ENCODE results near the gene STEAP4. TPM values are rescaled to one million over a fixed set of nuclear protein-coding genes. Genes with fewer than 3 reads are reported as not detected.

Gene STEAP4
- total RNA-seq, 4 donors from 2014 or later, result 5.8 to 57.4 (median 22.9) TPM

- Histone ChIP-seq H3K4me3 (no peak overlapping the region), H3K9me3 (no peaks in the 10 kb centered on the region), H3K27me3 (no peaks in the 10 kb centered on the region), H3K4me1 (no peaks in the 10 kb centered on the region), H3K36me3 (no peaks in the 10 kb centered on the region), H3K27ac (no peak overlapping the region)
- intact Hi-C loops (cut with DNase I; ENCODE audit: low total_unique reads), result no loop called here
- DNase-seq, result no peak
- no peak for TF ChIP-seq POLR2A (IDR thresholded peaks at IDR 0.05)
- no peak for TF ChIP-seq CTCF (IDR thresholded peaks at IDR 0.05)
Observed at GRCh38 chr7:88301924-88302323, 4.8 kb downstream of the STEAP4 start.

DNA sequence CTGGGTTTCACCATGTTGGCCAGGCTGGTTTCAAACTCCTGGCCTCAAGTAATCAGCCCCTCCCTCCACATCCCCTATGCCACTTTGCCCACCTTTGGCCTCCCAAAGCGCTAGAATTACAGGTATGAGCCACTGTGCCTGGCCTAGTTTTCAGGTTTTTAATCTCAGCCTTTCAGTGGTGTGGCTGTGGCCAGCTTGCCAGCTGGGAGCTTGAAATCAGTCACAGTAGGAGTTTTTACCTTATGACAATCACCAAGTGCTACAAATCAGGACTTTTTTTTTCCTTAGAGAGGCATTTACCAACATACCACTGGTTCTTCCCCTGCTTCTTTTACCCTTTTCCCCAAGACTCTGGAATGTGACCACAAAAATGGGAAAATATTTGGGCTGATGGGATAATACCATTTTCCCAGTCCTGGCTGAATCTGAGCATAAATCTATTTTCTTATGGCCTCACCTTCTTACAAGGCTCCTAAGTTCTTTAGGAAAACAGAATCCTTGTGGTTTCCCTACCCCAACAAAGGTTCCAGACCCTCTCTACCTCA is 6.2 kb downstream of the STEAP4 start:
- Histone ChIP-seq H3K4me1 (no peaks in the 10 kb centered on the region), H3K27me3 (no peaks in the 10 kb centered on the region), H3K4me3 (no peak overlapping the region), H3K27ac (no peak overlapping the region), H3K9me3 (no peaks in the 10 kb centered on the region), H3K36me3 (no peaks in the 10 kb centered on the region)
- no peak for TF ChIP-seq CTCF (IDR thresholded peaks at IDR 0.05)
- no peak for TF ChIP-seq POLR2A (IDR thresholded peaks at IDR 0.05)
- intact Hi-C loops (cut with DNase I; ENCODE audit: low total_unique reads), result no loop called here
- no peak for DNase-seq

- no peak for DNase-seq
- H3K27me3 ChIP-seq, result no peaks in the 10 kb centered on the region
- H3K36me3 ChIP-seq, result no peaks in the 10 kb centered on the region
- intact Hi-C loops (cut with DNase I; ENCODE audit: low total_unique reads), result no loop called here
- H3K27ac ChIP-seq, result no peak overlapping the region
- H3K4me1 ChIP-seq, result no peaks in the 10 kb centered on the region
- no peaks in the 10 kb centered on the region for H3K9me3 ChIP-seq
- no peak overlapping the region for H3K4me3 ChIP-seq
- no peak for TF ChIP-seq POLR2A (IDR thresholded peaks at IDR 0.05)
- TF ChIP-seq CTCF (IDR thresholded peaks at IDR 0.05), result no peak
Observed at GRCh38 chr7:88299126-88299525, 7.6 kb downstream of the STEAP4 start.

DNA sequence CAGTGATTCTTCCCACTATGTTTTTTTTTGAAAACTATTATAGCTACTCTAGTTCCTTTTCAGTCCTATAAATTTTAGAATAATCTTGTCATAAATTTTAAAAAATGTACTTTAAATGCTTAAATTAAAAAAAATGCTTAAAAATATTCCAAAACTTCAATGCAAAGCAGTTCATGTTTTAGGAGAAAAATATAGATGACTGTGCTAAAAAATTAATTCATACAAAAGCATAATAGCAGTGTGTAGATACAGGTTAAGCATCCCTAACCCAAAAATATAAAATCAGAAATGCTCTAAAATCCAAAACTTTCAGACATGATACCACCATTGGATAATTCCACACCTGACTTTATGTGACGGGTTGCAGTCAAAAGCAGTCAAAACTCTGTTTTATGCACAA is 12.8 kb downstream of the STEAP4 start:
- no peak for DNase-seq
- H3K9me3 ChIP-seq, result no peaks in the 10 kb centered on the region
- no peaks in the 10 kb centered on the region for H3K36me3 ChIP-seq
- H3K4me1 ChIP-seq, result no peaks in the 10 kb centered on the region
- no peak overlapping the region for H3K27ac ChIP-seq
- TF ChIP-seq CTCF (IDR thresholded peaks at IDR 0.05) (no peak), POLR2A (IDR thresholded peaks at IDR 0.05) (no peak)
- intact Hi-C loops (cut with DNase I; ENCODE audit: low total_unique reads), result no loop called here
- H3K4me3 ChIP-seq, result no peak overlapping the region
- H3K27me3 ChIP-seq, result no peaks in the 10 kb centered on the region

DNA sequence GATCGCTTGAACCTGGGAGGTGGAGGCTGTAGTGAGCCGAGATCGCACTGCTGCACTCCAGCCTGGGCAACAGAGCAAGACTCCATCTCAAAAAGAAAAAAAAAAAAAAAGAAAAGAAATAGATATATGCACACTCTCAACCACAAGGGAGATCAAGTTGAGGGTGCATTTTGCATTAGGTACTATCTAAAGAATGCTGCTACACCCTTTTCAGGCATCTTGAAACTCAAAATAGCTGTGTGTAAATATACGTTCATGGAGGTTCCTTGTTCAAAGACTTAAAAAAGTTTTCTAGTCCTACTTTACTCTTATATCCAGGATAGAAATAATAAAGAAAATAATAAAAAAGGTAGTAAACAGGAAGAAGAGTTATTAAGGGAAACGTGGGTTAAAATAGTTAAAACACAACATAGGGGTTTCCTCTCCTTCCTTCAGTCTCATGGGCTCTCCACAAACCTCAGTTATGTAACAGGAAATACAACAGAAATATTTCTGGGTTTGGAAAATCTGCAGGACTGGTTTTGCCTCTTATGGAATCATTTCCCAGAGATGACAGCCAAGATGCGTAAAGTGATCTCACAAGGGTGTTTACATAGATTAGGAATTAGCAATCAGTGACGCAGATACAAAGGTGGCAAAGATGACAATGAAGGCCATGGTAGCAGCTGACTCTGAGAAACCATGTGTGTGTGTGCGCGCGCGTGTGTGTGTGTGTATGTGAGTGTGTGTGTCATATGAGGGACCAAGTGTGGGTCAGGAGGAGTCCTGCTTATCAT is 15.1 kb downstream of the STEAP4 start:
- intact Hi-C loops (cut with DNase I; ENCODE audit: low total_unique reads), result no loop called here
- H3K4me3 ChIP-seq, result no peak overlapping the region
- DNase-seq, result no peak
- no peaks in the 10 kb centered on the region for H3K36me3 ChIP-seq
- H3K9me3 ChIP-seq, result no peaks in the 10 kb centered on the region
- TF ChIP-seq POLR2A (IDR thresholded peaks at IDR 0.05) (no peak), CTCF (IDR thresholded peaks at IDR 0.05) (no peak)
- no peaks in the 10 kb centered on the region for H3K27me3 ChIP-seq
- H3K4me1 ChIP-seq, result no peaks in the 10 kb centered on the region
- no peak overlapping the region for H3K27ac ChIP-seq
